NCI-H2227 (cell line): ENCODE measurements around the gene SPAG17.

Experiments
- DNase-seq: peaks from one replicate; lab custom pipeline; 2025; ENCODE audit not compliant: unreplicated experiment; lab: John Stamatoyannopoulos, UW

Gene SPAG17

GRCh38 chr1:118185084-118185832 is at the start of gene SPAG17:
SPAG17 (minus strand) TSS chr1:118185228; CDS start chr1:118185157, 71 bp downstream.
- peak; percentile 96 for DNase-seq

DNA sequence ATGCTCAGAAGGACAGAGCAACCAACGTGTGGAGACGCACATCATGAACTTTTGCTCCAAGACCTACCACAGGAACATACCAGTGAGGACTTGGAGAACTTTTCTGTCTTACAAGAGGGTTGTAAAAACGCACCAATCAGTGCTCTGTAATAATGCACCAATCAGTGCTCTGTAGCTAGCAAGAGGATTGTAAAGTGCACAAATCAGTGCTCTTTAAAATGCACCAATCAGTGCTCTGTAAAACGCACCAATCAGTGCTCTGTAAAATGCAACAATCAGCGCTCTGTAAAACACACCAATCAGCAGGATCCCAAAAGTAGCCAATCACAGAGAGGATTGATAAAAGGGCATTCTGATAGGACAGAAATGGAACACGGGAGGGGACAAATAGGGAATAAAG is 40.4 kb upstream of the SPAG17 start:
- no peak for DNase-seq

- no peak for DNase-seq
These were observed 38.4 kb upstream of the SPAG17 start for GRCh38 chr1:118223426-118223825.

- DNase-seq = no peak
These were observed 34.4 kb upstream of the SPAG17 start for GRCh38 chr1:118219438-118219837.

DNA sequence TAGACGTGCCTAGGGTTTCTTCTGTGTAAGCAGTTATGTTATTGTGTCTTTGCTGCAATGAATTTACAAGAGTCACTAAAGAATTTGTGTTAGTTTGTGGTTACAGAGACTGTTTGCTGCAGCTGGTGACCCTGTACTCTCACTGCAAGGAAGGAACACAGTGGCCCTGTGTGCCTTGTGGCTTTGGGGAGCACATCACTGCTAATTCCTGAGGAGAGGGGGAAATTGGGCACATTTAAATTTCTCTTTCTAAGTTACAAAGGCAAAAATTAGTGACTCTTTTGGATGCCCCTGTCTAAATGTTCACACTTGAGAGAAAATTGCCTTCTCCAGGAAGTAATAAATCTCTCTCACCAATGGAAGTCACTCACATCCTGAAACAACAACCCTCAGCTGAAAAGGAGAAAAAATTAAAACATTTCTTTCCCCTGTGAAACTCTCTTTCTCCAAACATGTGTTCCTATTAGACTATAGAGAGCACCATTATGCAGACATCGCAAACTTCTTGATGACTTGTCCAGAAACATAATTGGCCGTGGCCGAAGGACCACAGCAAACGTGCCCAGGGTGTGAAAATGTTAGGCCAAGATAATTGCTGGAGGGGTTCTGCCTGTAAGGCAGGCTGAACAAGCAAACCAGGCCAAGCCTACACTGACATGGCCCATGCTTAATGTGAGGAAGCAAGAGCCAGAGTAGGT is 32.3 kb upstream of the SPAG17 start:
- DNase-seq = no peak

- DNase-seq = no peak
These were observed 29.8 kb upstream of the SPAG17 start for GRCh38 chr1:118214866-118215265.

GRCh38 chr1:118210723-118211110 is 25.7 kb upstream of the SPAG17 start:
- no peak for DNase-seq

DNA sequence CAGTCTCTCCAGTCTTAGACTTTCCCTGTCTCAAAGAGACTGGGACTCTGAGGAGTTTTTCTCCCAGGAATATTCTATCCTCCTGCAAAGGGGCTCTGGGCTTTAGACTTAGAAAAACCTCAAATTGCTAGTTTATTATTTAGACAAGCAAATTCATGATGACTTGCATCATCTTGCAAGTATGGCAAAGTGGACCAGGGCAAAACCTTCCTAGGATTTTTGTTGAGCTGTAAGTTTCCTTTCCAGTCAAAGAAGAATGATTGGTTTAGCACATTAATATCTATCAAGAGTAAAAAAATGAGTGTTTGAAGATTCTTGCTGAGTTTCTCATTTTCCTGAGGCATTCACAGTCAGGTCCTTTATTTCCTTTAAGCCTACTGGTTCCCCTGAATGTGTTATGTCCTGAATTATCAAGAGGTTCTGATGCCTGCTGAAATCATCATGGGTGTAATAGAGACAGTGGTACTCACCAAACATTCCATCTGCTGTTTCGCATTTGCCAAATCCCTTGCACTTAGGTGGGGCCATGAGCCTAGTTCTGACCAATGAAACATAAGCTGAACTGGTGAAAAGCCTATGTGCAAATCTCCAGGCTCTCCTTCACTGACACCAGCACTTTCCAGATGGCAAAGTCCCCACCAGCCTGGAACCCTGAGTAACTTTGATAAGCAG is 25.2 kb upstream of the SPAG17 start:
- DNase-seq = no peak

- DNase-seq = no peak
These were observed 24.6 kb upstream of the SPAG17 start for GRCh38 chr1:118209648-118210047.

DNA sequence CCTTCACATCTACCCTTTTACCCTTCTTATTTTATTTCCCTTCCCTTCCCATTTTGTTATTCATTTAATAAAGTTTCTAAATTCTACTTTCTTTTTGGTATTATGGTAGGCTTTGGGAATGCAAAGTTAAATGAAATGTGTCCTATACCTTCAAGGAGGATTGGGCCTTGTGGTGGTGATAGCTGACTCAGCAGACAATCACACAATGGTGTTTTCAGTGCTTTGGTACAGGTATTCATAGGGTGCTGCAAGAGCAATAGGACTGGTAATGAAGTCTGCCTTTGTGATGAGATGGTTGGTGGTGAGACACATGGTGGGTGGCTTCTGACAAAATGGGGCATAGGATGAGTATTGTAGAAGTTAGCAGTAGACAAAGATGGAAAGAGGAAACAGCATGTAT is 21.9 kb upstream of the SPAG17 start:
- no peak for DNase-seq

DNA sequence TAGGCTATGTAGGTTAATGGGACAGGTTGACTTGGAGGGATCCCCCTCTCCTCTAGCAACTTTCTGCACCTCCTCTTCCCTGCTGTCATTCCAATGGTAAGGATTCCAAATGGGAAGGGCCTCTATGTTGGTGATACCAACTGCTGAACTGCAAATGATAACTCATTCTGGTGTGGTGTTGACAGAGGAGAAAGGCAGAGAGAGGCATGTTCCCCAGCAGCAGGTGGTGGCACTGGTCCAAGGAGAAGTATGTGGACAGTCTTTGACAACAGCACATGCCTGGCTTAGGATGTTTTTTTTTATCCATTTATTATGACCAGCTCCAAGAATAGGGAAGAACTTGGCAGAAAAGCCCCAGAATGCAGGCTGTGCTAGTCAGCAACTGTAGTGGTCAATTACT is 19.6 kb upstream of the SPAG17 start:
- no peak for DNase-seq

GRCh38 chr1:118204105-118204504 is 19.1 kb upstream of the SPAG17 start:
- no peak for DNase-seq

- DNase-seq = no peak
These were observed 17.1 kb upstream of the SPAG17 start for GRCh38 chr1:118202076-118202608.

DNA sequence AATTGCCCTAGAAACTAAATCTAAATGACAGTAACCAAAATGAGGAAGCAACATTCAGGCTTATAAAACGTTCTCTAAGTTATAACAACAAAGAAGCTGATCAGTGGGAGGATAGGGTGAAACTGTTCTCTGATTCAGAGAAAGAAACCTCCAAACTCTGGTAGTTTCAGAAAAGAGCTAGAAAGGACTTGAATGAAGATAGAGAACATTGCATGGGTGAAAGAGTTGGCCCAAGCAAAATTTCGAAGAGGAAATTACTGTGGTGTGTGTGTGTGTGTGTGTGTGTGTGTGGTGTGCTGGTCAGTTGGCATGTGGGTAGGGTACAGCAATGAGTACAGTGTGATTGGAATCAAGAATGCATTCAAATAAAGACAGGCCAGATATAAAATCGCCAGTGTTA is 16.5 kb upstream of the SPAG17 start:
- DNase-seq = no peak

- no peak for DNase-seq
These were observed 15.8 kb upstream of the SPAG17 start for GRCh38 chr1:118200836-118201235.

DNA sequence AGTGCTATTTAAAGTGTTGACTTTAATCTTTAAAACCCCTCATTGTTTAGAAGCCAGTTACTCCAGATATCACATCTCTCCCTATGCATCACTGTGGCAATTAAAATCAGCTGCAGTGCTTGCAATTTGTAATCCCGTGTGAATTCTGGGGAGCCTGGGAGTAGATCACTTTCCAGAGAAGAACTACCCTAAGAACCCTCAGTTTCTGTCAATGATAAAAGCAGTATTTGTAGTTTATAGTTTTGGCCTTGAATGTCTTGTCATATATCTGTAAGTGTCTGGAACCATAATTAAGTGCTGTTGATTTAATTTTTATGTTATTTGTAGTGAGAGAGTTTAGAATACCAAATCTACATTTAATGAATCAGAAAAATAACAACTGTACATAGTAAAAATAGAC is 5.5 kb upstream of the SPAG17 start:
- no peak for DNase-seq

GRCh38 chr1:118189564-118189963 is 4.5 kb upstream of the SPAG17 start:
- no peak for DNase-seq

GRCh38 chr1:118188411-118188810 is 3.4 kb upstream of the SPAG17 start:
- no peak for DNase-seq

GRCh38 chr1:118186026-118186425 is 998 bp upstream of the SPAG17 start:
- no peak for DNase-seq

GRCh38 chr1:118184739-118185083 is 317 bp downstream of the SPAG17 start:
- DNase-seq = peak; percentile 79

GRCh38 chr1:118183586-118183985 is 1.4 kb downstream of the SPAG17 start:
- no peak for DNase-seq

- no peak for DNase-seq
These were observed 7.0 kb downstream of the SPAG17 start for GRCh38 chr1:118177998-118178397.
